Measurements from ENCODE around the gene OSBPL3.

Gene OSBPL3

DNA sequence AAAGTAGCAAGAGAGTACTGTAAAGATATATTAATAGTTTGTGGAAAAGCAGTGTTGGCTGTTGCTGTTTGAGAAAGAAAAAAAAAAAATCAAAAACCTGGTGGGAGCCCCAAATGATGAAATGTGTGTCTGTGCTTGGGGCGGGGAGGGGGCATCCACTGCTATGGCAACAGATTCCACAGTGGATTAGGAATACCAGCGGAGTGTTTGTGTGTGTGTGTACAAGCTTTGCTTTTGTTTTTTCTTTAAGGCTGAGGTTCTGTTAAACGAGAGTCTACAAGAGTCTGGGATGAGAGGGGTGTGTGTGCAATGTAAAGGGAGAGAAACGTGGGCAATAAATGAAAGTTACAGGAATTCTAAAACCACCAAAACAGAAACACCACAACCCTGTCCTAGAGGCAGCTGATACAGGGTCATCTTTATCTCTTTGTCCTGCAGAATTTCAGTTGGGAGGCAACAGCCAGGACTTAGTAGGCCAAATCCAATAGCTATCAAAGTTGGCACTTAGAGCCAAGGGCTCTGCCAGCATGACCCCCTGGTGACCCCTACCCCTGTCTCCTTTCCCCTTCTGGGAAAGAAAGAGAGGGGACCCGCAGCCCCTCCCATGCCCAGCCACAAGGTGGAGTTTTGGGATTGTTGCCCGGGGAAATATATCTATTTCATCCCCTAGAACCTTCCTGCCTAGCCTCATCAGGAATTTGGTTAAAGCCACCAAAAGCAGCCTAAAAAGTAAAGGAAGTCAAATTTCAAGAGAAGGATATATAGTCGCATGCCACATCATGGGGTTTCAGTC is 85.4 kb downstream of the OSBPL3 start:
- no peak for DNase-seq
- TF ChIP-seq, protein P1, sequence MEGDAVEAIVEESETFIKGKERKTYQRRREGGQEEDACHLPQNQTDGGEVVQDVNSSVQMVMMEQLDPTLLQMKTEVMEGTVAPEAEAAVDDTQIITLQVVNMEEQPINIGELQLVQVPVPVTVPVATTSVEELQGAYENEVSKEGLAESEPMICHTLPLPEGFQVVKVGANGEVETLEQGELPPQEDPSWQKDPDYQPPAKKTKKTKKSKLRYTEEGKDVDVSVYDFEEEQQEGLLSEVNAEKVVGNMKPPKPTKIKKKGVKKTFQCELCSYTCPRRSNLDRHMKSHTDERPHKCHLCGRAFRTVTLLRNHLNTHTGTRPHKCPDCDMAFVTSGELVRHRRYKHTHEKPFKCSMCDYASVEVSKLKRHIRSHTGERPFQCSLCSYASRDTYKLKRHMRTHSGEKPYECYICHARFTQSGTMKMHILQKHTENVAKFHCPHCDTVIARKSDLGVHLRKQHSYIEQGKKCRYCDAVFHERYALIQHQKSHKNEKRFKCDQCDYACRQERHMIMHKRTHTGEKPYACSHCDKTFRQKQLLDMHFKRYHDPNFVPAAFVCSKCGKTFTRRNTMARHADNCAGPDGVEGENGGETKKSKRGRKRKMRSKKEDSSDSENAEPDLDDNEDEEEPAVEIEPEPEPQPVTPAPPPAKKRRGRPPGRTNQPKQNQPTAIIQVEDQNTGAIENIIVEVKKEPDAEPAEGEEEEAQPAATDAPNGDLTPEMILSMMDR (IDR thresholded peaks at IDR 0.05; ENCODE audit: low read depth, low read length) = peak; percentile 24; the same call in 1 of the 2 replicates
- H3K9me3 ChIP-seq (ENCODE audit: severe bottlenecking) = no peaks in the 10 kb centered on the region
- H3K27me3 ChIP-seq (ENCODE audit: insufficient read depth, low read depth, severe bottlenecking) = no peaks in the 10 kb centered on the region
- H3K27ac ChIP-seq = no peak overlapping the region
- H3K36me3 ChIP-seq = no peaks in the 10 kb centered on the region; the same call in 1 of the 2 replicates
- H3K4me3 ChIP-seq (ENCODE audit: low read depth, low read length) = no peak overlapping the region

DNA sequence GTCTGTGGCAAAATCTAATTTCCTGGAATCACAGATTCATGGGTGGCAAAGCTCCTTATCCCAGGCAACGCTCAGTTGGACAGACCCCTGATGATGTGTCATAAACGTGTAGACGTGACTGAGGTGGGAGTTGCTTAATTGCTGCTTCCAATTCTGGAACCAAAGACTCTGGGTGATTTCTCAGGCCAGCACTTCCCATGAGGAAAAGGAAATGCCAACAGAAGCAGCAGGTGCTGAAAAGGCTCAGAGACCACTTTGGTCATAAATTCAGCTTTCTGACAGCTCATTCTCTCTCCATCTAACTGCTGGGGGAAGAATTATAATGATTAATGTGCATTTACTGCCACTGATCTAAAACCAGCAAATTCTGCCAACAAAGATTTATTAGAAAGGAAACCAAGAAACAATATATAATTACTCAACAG is 88.7 kb downstream of the OSBPL3 start:
- no peak for DNase-seq
- no peak overlapping the region for H3K27ac ChIP-seq
- H3K4me3 ChIP-seq (ENCODE audit: low read depth, low read length) = no peak overlapping the region
- TF ChIP-seq, protein P1 (IDR thresholded peaks at IDR 0.05; ENCODE audit: low read depth, low read length) = no peak
- no peaks in the 10 kb centered on the region; the same call in 1 of the 2 replicates for H3K36me3 ChIP-seq
- no peaks in the 10 kb centered on the region for H3K9me3 ChIP-seq (ENCODE audit: severe bottlenecking)
- no peaks in the 10 kb centered on the region for H3K27me3 ChIP-seq (ENCODE audit: insufficient read depth, low read depth, severe bottlenecking)

DNA sequence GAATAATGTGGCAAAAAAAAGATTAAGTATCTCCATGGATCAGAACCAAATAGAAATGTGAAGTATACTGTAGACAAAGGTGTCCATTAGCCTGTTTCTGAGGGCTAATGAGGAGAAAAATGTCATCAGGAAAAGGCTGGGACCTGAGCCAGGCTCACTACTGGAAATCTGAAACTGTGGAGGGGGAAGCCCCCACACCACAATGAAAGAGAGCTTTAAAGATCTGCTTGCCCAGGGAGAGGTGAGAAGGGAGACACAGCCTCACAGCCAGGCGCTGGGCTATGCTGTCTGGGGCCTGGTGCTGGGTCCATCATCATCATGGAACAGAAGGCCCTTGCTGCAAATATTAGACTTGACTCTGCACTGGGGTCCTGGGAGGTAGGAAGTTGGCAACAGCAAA is 90.4 kb downstream of the OSBPL3 start:
- Histone ChIP-seq H3K36me3 (no peaks in the 10 kb centered on the region; the same call in 1 of the 2 replicates), H3K27ac (no peak overlapping the region), H3K27me3 (ENCODE audit: insufficient read depth, low read depth, severe bottlenecking) (no peaks in the 10 kb centered on the region), H3K9me3 (ENCODE audit: severe bottlenecking) (no peaks in the 10 kb centered on the region), H3K4me3 (ENCODE audit: low read depth, low read length) (no peak overlapping the region)
- no peak for DNase-seq
- TF ChIP-seq, protein P1 (IDR thresholded peaks at IDR 0.05; ENCODE audit: low read depth, low read length) = no peak

DNA sequence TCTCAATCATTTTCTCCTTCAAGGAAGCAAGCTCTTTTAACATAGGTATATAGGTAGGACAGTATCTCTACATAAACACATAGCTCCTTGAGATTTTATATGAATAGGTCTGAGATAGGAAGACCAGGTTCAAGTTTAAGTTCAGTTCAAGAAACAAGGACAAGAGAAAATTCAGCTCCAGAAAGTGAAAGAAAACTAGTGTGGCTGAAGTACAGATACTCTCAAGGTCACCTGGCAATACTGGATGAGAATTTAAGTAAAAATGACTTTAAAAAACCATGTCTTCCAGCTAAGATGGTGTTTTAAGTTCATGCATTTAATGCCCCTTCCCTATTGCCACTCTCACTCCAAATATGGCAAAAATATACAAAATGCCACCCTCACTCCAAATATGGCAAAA is 91.3 kb downstream of the OSBPL3 start:
- no peak for DNase-seq
- Histone ChIP-seq H3K9me3 (ENCODE audit: severe bottlenecking) (no peaks in the 10 kb centered on the region), H3K4me3 (ENCODE audit: low read depth, low read length) (no peak overlapping the region), H3K27me3 (ENCODE audit: insufficient read depth, low read depth, severe bottlenecking) (no peaks in the 10 kb centered on the region), H3K36me3 (no peaks in the 10 kb centered on the region; the same call in 1 of the 2 replicates), H3K27ac (no peak overlapping the region)
- TF ChIP-seq, protein P1 (IDR thresholded peaks at IDR 0.05; ENCODE audit: low read depth, low read length) = no peak

DNA sequence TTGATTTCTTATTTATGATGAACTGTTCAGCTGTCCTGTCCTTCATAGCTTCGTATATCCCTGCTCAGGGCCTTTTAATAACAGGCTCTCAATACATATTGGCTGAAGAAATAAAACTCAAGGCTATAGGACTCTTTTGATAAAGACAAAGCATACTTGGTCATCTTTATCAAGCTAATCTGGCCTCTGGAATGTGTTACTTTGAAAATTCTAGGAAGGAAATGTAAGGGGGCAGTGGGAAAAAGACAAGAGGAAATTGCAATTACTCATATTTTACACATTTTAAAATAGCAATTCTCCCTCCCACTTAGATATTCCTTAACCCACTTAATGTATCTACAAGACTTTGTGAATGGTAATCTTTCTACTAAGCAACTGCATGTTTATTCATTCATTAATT is 94.3 kb downstream of the OSBPL3 start:
- DNase-seq = no peak
- TF ChIP-seq, protein P1 (IDR thresholded peaks at IDR 0.05; ENCODE audit: low read depth, low read length) = no peak
- H3K36me3 ChIP-seq = no peaks in the 10 kb centered on the region
- H3K27me3 ChIP-seq (ENCODE audit: insufficient read depth, low read depth, severe bottlenecking) = no peaks in the 10 kb centered on the region
- H3K9me3 ChIP-seq (ENCODE audit: severe bottlenecking) = no peaks in the 10 kb centered on the region
- 0 out of 2 replicates have a peak overlapping the region, but pooled peaks have one; percentile 13 for H3K27ac ChIP-seq
- no peak overlapping the region for H3K4me3 ChIP-seq (ENCODE audit: low read depth, low read length)

All from WERI-Rb-1 (cell line).